Measurements from ENCODE around the gene NAB2. TPM values are rescaled to one million over a fixed set of nuclear protein-coding genes. Genes with fewer than 3 reads are reported as not detected.

Gene NAB2
- total RNA-seq, 1 donor from 2014 or later, result 30.7 TPM

DNA sequence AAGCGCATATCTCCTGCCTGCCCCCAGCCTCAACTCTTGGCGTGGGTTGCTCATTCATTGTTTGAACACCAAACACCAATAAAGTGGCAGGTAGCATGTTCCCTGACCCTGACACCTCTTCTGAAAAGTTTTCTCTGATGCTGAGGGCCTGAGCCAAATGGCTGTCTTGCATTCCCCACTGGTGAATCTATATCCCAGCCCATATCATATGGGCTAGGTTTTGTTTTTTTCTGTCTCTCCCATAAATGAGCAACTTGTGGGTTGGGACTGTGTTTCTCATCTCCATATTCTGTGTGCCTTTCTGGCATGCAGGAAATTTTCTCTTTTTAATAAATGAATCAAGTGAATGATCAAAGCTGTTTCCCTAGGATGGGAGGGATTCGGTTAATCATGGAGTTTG lies 44.0 kb upstream of the NAB2 start:
- Mint-ChIP-seq H3K27ac (ENCODE audit: unreplicated experiment) (no peak overlapping the region), H3K4me1 (ENCODE audit: low read depth) (no peaks in the 10 kb centered on the region), H3K36me3 (ENCODE audit: low read depth) (no peaks in the 10 kb centered on the region), H3K27me3 (ENCODE audit: low read depth) (peaks cover 46% of the 10 kb centered on the region), H3K4me3 (ENCODE audit: unreplicated experiment) (no peak overlapping the region), H3K9me3 (ENCODE audit: low read depth) (no peaks in the 10 kb centered on the region)
- no peak for DNase-seq (ENCODE audit: low spot score)
- TF ChIP-seq, protein P1, sequence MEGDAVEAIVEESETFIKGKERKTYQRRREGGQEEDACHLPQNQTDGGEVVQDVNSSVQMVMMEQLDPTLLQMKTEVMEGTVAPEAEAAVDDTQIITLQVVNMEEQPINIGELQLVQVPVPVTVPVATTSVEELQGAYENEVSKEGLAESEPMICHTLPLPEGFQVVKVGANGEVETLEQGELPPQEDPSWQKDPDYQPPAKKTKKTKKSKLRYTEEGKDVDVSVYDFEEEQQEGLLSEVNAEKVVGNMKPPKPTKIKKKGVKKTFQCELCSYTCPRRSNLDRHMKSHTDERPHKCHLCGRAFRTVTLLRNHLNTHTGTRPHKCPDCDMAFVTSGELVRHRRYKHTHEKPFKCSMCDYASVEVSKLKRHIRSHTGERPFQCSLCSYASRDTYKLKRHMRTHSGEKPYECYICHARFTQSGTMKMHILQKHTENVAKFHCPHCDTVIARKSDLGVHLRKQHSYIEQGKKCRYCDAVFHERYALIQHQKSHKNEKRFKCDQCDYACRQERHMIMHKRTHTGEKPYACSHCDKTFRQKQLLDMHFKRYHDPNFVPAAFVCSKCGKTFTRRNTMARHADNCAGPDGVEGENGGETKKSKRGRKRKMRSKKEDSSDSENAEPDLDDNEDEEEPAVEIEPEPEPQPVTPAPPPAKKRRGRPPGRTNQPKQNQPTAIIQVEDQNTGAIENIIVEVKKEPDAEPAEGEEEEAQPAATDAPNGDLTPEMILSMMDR (IDR thresholded peaks at IDR 0.05), result no peak

DNA sequence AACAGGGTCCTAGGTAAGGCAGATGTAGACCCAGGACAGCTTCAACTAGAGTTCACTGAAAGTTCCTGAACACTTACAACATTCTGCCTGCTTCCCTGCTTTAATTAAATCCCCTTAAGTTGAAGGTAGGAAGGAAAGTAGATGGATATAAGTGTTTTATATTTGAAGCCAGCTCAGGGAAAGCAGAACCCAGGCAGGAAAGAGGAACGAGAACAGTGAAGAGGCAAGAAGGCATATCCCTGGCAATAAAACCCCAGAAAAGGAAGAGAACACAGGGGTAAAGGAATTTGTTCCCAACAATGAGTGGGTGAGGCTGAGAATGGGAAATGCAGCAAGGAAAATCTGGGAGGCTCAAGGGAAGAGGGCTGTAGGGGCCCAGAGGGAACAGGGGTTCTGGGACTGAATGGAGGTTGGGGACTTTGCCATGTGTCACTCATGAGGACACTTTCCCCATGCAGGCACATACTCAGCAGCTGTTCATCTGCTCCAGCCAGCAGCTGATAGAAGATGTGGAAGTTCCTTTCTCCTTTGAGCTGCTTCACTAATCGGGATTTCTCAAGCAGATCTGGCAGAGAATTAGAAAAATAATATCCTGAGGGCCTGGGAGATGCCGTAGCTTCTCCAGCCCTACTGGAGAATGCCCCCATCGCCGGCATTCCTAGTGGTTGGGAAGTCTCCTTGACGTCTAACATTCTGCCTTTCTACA lies 42.7 kb upstream of the NAB2 start:
- Mint-ChIP-seq H3K27me3 (ENCODE audit: low read depth) (peaks cover 42% of the 10 kb centered on the region), H3K9me3 (ENCODE audit: low read depth) (no peaks in the 10 kb centered on the region), H3K4me3 (ENCODE audit: unreplicated experiment) (no peak overlapping the region), H3K36me3 (ENCODE audit: low read depth) (no peaks in the 10 kb centered on the region), H3K4me1 (ENCODE audit: low read depth) (no peaks in the 10 kb centered on the region), H3K27ac (ENCODE audit: unreplicated experiment) (no peak overlapping the region)
- no peak for DNase-seq (ENCODE audit: low spot score)
- TF ChIP-seq, protein P1 (IDR thresholded peaks at IDR 0.05), result no peak

DNA sequence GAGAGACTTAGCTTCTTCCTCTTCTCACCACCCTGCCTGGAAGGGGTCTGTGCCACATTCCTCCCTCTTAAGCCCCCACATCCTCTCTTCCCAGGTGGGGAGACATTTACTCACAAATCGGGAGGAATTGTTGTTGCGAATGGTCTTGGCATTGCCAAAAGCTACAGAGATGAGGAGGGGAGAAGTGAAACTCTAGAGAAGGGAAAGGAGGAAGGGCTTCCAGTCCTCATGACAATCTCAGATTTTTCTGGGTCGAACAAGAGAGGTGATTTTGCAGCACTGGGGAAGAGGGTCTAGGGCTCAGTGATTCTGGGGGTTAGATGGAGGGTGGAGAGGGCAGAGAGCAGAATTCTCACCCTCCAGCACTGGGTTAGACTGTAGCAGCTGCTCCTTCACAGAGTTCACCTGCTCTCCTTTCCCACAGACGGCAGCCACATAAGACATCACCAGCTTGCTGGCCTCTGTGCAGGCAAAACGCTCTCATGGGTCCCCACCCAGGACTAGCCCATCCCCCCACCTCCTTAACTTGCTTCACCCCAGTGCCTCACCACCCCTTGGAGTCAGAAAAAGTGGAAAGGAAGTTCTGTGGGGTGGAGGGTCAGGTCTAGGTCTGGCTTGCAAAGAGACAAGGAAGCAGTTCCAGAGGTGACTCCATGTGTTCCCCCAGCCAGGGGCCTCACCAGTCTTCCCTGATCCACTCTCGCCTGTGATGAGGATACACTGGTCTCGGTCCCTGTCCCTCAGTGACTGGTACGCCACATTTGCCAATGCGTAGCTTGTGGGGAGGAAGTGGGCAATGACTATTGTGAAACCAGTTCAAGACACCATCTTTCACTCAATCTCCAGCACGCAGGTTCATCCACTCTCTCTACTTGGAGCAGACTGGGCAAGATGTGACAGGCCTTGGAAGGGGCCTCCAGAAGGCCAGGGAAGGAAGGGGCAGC lies 41.7 kb upstream of the NAB2 start:
- TF ChIP-seq, protein P1 (IDR thresholded peaks at IDR 0.05), result no peak
- Mint-ChIP-seq H3K27ac (ENCODE audit: unreplicated experiment) (no peak overlapping the region), H3K27me3 (ENCODE audit: low read depth) (peaks cover 38% of the 10 kb centered on the region), H3K4me3 (ENCODE audit: unreplicated experiment) (no peak overlapping the region), H3K9me3 (ENCODE audit: low read depth) (no peaks in the 10 kb centered on the region), H3K4me1 (ENCODE audit: low read depth) (no peaks in the 10 kb centered on the region), H3K36me3 (ENCODE audit: low read depth) (no peaks in the 10 kb centered on the region)
- DNase-seq (ENCODE audit: low spot score), result no peak

DNA sequence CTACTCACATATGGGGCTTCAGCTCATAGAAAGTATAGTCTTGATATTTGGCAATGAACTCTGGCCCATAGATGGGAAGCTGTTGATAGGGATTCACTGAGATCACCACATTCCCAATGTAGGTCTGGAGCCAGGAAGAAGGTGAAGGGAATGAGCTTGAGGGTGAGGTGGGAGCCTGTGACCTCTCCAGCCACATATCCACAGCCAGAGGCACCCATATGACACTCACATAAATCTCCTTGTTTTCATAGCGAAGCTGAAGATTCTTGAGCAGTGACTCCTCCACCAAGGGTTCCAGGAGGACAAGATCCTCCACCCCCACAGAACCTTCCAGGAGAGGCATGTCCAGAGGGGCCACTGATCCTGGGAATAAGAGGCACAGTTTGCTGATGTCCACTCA lies 40.9 kb upstream of the NAB2 start:
- H3K27me3 Mint-ChIP-seq (ENCODE audit: low read depth), result peaks cover 37% of the 10 kb centered on the region
- H3K4me1 Mint-ChIP-seq (ENCODE audit: low read depth), result no peaks in the 10 kb centered on the region
- TF ChIP-seq, protein P1 (IDR thresholded peaks at IDR 0.05), result no peak
- no peaks in the 10 kb centered on the region for H3K9me3 Mint-ChIP-seq (ENCODE audit: low read depth)
- H3K27ac Mint-ChIP-seq (ENCODE audit: unreplicated experiment), result no peak overlapping the region
- DNase-seq (ENCODE audit: low spot score), result no peak
- H3K4me3 Mint-ChIP-seq (ENCODE audit: unreplicated experiment), result no peak overlapping the region
- no peaks in the 10 kb centered on the region for H3K36me3 Mint-ChIP-seq (ENCODE audit: low read depth)

DNA sequence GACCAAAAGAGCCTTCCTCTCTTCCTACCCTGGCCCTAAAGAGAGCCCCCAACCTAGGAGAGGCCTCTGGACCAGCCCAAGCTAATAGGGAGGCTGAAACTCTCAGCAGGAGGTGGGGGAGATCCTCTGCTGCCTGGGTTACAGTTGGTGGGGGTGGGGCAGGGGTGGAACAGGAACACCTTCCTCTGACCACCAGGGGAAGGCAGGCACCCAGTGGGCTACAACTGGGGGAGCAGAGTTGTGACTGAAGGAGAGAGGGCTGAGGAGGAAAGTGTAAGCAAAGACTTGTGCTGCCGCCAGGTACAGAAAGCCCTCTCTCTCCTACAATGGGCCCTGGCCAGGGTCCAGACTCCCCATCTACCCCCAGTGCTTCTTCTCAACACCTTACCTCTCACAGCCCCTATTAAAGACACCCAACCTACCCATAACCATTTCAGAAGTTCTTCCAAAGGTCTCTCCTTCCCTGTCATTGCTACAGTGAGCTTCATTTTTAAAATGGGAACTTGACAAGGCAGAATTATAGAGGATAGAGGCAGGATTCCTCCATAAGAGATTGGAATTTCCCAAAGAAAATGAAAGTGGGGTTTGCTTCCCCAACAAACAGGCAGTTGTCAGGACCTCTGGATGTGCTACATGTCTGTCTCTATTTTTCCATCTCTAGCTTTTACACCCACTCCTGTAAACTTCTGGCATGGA lies 40.3 kb upstream of the NAB2 start:
- TF ChIP-seq, protein P1 (IDR thresholded peaks at IDR 0.05), result no peak
- Mint-ChIP-seq H3K27me3 (ENCODE audit: low read depth) (peaks cover 35% of the 10 kb centered on the region), H3K36me3 (ENCODE audit: low read depth) (no peaks in the 10 kb centered on the region), H3K27ac (ENCODE audit: unreplicated experiment) (no peak overlapping the region), H3K9me3 (ENCODE audit: low read depth) (no peaks in the 10 kb centered on the region), H3K4me1 (ENCODE audit: low read depth) (no peaks in the 10 kb centered on the region), H3K4me3 (ENCODE audit: unreplicated experiment) (no peak overlapping the region)
- DNase-seq (ENCODE audit: low spot score), result no peak
